Tracheal epithelial cell (primary cell): ENCODE results near the gene TMEM196. TPM values are rescaled to one million over a fixed set of nuclear protein-coding genes. Genes with fewer than 3 reads are reported as not detected.

Experiments used
- total RNA-seq: library from RNA; depleted of rRNA; stranded (reverse); fragments of >200 nt; gene quantifications from 2 replicates; pipeline ENCODE4 v1.2.1, GENCODE V29; 2014

Gene TMEM196
- under 0.01 TPM in 1 of 2 replicates, not detected in the other for total RNA-seq

DNA sequence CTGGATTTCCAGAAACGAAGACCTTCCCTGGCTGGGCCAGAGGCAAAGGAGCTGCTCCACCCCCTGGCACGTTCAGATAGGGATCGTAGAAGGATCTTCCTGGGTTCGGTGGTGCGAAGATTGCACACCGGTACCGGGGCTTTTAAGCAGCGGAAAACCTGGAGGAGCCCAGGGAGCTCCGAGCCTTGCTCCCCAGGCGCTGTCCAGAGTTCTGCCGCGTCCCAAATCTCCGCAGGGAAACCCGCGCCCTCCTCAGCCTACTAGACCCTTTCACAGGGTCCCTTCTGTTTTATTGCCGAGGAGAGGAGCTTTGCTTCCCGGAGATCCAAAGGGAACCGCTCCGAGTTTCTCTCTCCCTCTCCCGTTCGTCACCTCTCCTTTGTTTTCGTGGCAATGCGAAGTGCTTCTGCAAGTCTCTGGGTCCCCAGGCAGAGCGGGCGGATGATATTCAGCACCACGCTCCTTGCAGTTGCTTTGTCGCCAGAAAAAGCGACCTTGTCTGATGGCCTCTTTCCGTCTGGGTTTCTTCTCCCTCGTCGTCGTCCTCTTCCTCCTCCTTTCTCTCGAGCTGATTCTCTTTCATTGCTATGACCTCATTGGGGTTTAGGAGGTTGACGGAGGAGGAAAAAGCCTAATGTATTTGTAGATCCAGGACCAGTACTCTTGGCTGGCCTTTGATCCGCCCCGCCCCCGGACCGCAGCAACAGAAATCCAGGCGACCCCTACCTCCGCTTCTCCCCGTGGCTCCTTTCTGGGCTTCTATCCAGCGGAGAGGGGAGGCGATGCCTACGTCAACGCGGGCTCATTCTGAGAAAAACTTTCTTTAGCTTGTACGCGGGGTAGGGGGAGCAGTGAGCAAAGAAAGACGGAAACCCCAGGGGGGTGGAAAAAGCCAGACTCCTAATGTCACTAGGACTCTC, at the start of gene TMEM196:
TSS of gene TMEM196 (minus strand) at position 777 of the 920 bp plus-strand sequence. CDS start 921 bp downstream, outside the sequence.

DNA sequence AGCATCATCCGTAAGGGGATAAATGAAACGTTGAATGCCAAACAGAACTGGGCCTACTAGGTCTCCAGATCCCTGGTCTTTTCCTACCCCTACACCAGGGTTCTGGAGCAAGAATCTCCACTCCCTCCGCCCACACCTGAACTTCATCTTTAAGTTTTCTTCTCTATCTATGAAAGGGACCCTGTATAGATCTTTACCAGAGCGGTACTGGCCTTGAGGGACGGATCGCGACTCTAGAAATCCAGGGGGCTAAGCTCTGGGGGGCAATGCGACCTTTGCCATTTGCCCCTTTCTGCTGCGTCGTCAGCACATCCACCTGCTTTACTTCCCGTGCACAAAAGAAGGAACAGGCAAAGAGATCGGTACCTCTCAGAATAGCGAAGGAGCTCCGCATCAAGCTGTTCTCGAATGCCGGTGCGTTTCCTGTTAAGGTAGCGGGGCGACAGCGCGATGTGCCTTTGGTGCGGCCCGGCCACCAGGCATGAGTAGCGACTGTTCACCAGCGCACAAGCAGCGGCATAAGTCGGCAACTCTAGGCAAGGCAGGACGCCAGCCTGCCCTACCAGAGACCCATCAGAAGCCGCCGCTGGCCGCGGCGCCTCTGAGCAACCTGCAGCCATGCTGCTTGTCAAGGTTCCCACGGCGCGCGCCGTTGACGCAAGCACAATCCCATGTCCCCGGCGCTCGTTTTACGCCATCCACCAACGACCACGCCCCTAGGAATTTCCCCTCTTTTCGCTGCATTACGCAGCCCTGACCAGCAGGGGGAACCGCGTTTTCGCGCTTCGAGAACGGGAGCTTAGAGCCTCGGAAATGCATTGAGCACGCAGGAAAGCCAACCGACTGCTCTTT, 64.8 kb downstream of the TMEM196 start, which contains the start of gene POLR1F:
TSS of gene POLR1F (minus strand) at position 641 of the 852 bp plus-strand sequence. CDS start at position 620, 21 bp downstream.

Other genes with a start within 250 kb of the TMEM196 start
- 19.5 and 21.7 TPM in 2 replicates for gene POLR1F, start 64.6 kb downstream of the TMEM196 start, total RNA-seq